H1 (cell line): ENCODE measurements around the gene IQCE. TPM values are rescaled to one million over a fixed set of nuclear protein-coding genes. Genes with fewer than 3 reads are reported as not detected.

Source experiments
- CTCF ChIA-PET: fragments of 300-600 bp; sonication (Branson Sonifier 250); formaldehyde crosslinking; loops from one replicate; lab custom pipeline; 2021; ENCODE audit not compliant: partially characterized antibody; lab: Charles Lee
- POLR2A ChIA-PET: fragments of 300-600 bp; sonication (Branson Sonifier 250); formaldehyde crosslinking; loops from one replicate; lab custom pipeline; 2021; ENCODE audit warnings: inconsistent platforms; ENCODE audit not compliant: partially characterized antibody; lab: Charles Lee
- DNase-seq, 2 experiments: peaks; one replicate each; pipeline versions ENCODE4 v3.0.0 to v3.0.0-alpha.2; 2010 to 2022; ENCODE audit warnings: low spot score in 2 of 2, low read depth in 1 of 2, mixed read lengths in 1 of 2
- FAIRE-seq: peaks from 2 replicates; lab custom pipeline; 2011; peaks lifted over from hg19 to GRCh38; lab: Jason Lieb, UNC
- H2AFZ ChIP-seq: 2 replicates; pipeline ENCODE4 v1.8.1; 2012; ENCODE audit warnings: low read length, inconsistent platforms
- H2AK5ac ChIP-seq: 2 replicates; pipeline ENCODE4 v1.6.1; 2013; ENCODE audit warnings: low read depth, low read length
- H2BK120ac ChIP-seq: replicated peaks from 2 replicates; pipeline ENCODE3; 2013; ENCODE audit warnings: low read depth, low read length, inconsistent platforms
- H2BK12ac ChIP-seq: 2 replicates; pipeline ENCODE4 v1.6.1; 2013; ENCODE audit warnings: low read depth, low read length
- H2BK15ac ChIP-seq: 2 replicates; pipeline ENCODE4 v1.6.1; 2013; ENCODE audit warnings: low read length
- H2BK20ac ChIP-seq: 2 replicates; pipeline ENCODE4 v1.6.1; 2013; ENCODE audit warnings: low read length
- H2BK5ac ChIP-seq: 2 replicates; pipeline ENCODE4 v1.6.1; 2013; ENCODE audit warnings: low read depth, low read length
- H3K14ac ChIP-seq: 2 replicates; pipeline ENCODE4 v1.6.1; 2013; ENCODE audit warnings: inconsistent platforms; ENCODE audit not compliant: insufficient read length
- H3K18ac ChIP-seq: 2 replicates; pipeline ENCODE4 v1.6.1; 2013; ENCODE audit warnings: low read length; ENCODE audit errors: extremely low read depth
- H3K23ac ChIP-seq: 2 replicates; pipeline ENCODE4 v1.6.1; 2013; ENCODE audit warnings: inconsistent platforms; ENCODE audit not compliant: insufficient read length
- H3K23me2 ChIP-seq: 2 replicates; pipeline ENCODE4 v1.6.1; 2013; ENCODE audit warnings: low read depth, low read length
- H3K27ac ChIP-seq: 2 replicates; pipeline ENCODE4 v1.6.1; 2011; ENCODE audit warnings: low read depth, low read length, inconsistent platforms
- H3K27me3 ChIP-seq, 4 experiments: replicated peaks in 1 of 4; 1 replicate in 1 of 4; 2 replicates in 3 of 4; pipeline versions ENCODE4 v1.6.1 to v1.8.1; 2011 to 2013; ENCODE audit warnings: low read length in 3 of 4, mild to moderate bottlenecking in 3 of 4, inconsistent platforms in 2 of 4, mixed read lengths in 2 of 4, moderate library complexity in 1 of 4; ENCODE audit not compliant: control insufficient read depth in 3 of 4, insufficient read depth in 3 of 4; ENCODE audit errors: extremely low read depth in 1 of 4
- H3K36me3 ChIP-seq, 4 experiments: 2 replicates each; pipeline versions ENCODE4 v1.6.1 to v1.8.1; 2011 to 2013; ENCODE audit warnings: mild to moderate bottlenecking in 4 of 4, low read length in 3 of 4, moderate library complexity in 2 of 4, control low read depth in 1 of 4, inconsistent platforms in 1 of 4; ENCODE audit not compliant: insufficient read depth in 4 of 4, control insufficient read depth in 2 of 4
- H3K4ac ChIP-seq: replicated peaks from 2 replicates; pipeline ENCODE3; 2013; ENCODE audit warnings: low read length, low read depth, mixed read lengths, inconsistent platforms; ENCODE audit not compliant: insufficient read length
- H3K4me1 ChIP-seq, 4 experiments: replicated peaks in 1 of 4; 1 replicate in 1 of 4; 2 replicates in 3 of 4; pipeline versions ENCODE4 v1.6.1 to v1.8.1; 2011 to 2013; ENCODE audit warnings: low read length in 3 of 4, inconsistent platforms in 2 of 4, mixed read lengths in 1 of 4; ENCODE audit not compliant: insufficient read depth in 4 of 4, control insufficient read depth in 3 of 4
- H3K4me2 ChIP-seq, 2 experiments: 2 replicates each; pipeline versions ENCODE4 v1.6.1 to v1.8.1; 2011 to 2013; ENCODE audit warnings: low read depth in 2 of 2, low read length in 2 of 2, control low read depth in 1 of 2, inconsistent platforms in 1 of 2, mild to moderate bottlenecking in 1 of 2; ENCODE audit not compliant: insufficient read depth in 1 of 2
- H3K4me3 ChIP-seq, 4 experiments: fragments of 200-600, 300-600 bp in 1 of 4; sonication (generic), shearing (Covaris generic), sonication (Bioruptor Twin) in 1 of 4; 2 replicates each; pipeline versions ENCODE4 v1.5.1 to v1.8.1; 2011 to 2016; ENCODE audit warnings: low read length in 4 of 4, low read depth in 3 of 4, control low read depth in 2 of 4, inconsistent platforms in 2 of 4, mild to moderate bottlenecking in 2 of 4, mixed read lengths in 1 of 4, moderate library complexity in 1 of 4; ENCODE audit not compliant: insufficient read depth in 2 of 4; ENCODE audit errors: extremely low read depth in 1 of 4
- H3K56ac ChIP-seq: replicated peaks from 2 replicates; pipeline ENCODE3; 2013; ENCODE audit warnings: low read depth, mild to moderate bottlenecking, mixed read lengths, low read length, inconsistent platforms; ENCODE audit not compliant: insufficient read length
- H3K79me1 ChIP-seq: 2 replicates; pipeline ENCODE4 v1.6.1; 2013; ENCODE audit warnings: low read depth, low read length, control low read depth
- H3K79me2 ChIP-seq, 2 experiments: 2 replicates each; pipeline versions ENCODE4 v1.6.1 to v1.8.1; 2012 to 2013; ENCODE audit warnings: low read length in 2 of 2, mild to moderate bottlenecking in 2 of 2, inconsistent platforms in 1 of 2; ENCODE audit not compliant: insufficient read depth in 2 of 2, control insufficient read depth in 1 of 2
- H3K9ac ChIP-seq, 4 experiments: replicated peaks in 1 of 4; 1 replicate in 1 of 4; 2 replicates in 3 of 4; pipeline versions ENCODE4 v1.6.1 to v1.8.1; 2011 to 2013; ENCODE audit warnings: low read depth in 3 of 4, low read length in 3 of 4, control low read depth in 2 of 4, mild to moderate bottlenecking in 2 of 4, moderate library complexity in 2 of 4, inconsistent platforms in 1 of 4; ENCODE audit errors: extremely low read depth in 1 of 4
- H3K9me3 ChIP-seq, 2 experiments: 2 replicates each; pipeline versions ENCODE4 v1.6.1 to v1.8.1; 2012 to 2013; ENCODE audit warnings: mild to moderate bottlenecking in 2 of 2, moderate library complexity in 2 of 2, control low read depth in 1 of 2, inconsistent platforms in 1 of 2, low read depth in 1 of 2, low read length in 1 of 2, mixed read lengths in 1 of 2; ENCODE audit not compliant: insufficient read depth in 2 of 2
- H4K20me1 ChIP-seq, 2 experiments: replicated peaks in 1 of 2; 2 replicates each; pipeline versions ENCODE3 to v1.8.1; 2011 to 2013; ENCODE audit warnings: inconsistent platforms in 2 of 2, low read length in 2 of 2, mild to moderate bottlenecking in 1 of 2; ENCODE audit not compliant: insufficient read depth in 2 of 2, control insufficient read depth in 1 of 2
- H4K5ac ChIP-seq: 2 replicates; pipeline ENCODE4 v1.6.1; 2013; ENCODE audit warnings: low read length, low read depth, mixed read lengths, inconsistent platforms; ENCODE audit not compliant: insufficient read length
- H4K8ac ChIP-seq: 2 replicates; pipeline ENCODE4 v1.8.0; 2013; ENCODE audit warnings: mild to moderate bottlenecking, moderate library complexity, low read length, inconsistent platforms; ENCODE audit not compliant: insufficient read depth; ENCODE audit errors: extremely low read depth
- H4K91ac ChIP-seq: replicated peaks from 2 replicates; pipeline ENCODE3; 2013; ENCODE audit warnings: low read length, mixed read lengths, inconsistent platforms; ENCODE audit not compliant: insufficient read length
- BRCA1 ChIP-seq: IDR thresholded peaks from 2 replicates; pipeline ENCODE4 v1.6.1; 2012; ENCODE audit warnings: low read depth, low read length, improper control_type of control experiment
- CTCF ChIP-seq, 3 experiments: IDR thresholded peaks; 1 replicate in 2 of 3; 2 replicates in 1 of 3; pipeline versions ENCODE4 v1.5.1 to v1.6.1; 2011; ENCODE audit warnings: low read length in 3 of 3, mild to moderate bottlenecking in 3 of 3, inconsistent platforms in 2 of 3, low read depth in 1 of 3, moderate library complexity in 1 of 3; ENCODE audit not compliant: insufficient read depth in 1 of 3; ENCODE audit errors: control extremely low read depth in 1 of 3
- KDM1A ChIP-seq: fragments of 200-600, 300-600 bp; sonication (generic); IDR thresholded peaks from 2 replicates; pipeline ENCODE4 v1.7.1; 2016; ENCODE audit warnings: mild to moderate bottlenecking, low read length, borderline replicate concordance
- MAFK ChIP-seq: IDR thresholded peaks from 2 replicates; pipeline ENCODE4 v1.6.1; 2012; ENCODE audit warnings: low read depth, mild to moderate bottlenecking, improper control_type of control experiment, low read length
- NRF1 ChIP-seq: IDR thresholded peaks from 2 replicates; pipeline ENCODE4 v1.6.1; 2011; ENCODE audit warnings: mild to moderate bottlenecking, low read depth, low read length, improper control_type of control experiment
- POLR2AphosphoS5 ChIP-seq: IDR thresholded peaks from 2 replicates; pipeline ENCODE4 v1.6.1; 2011; ENCODE audit warnings: low read depth, low read length
- RNF2 ChIP-seq: fragments of 200-900, 300-1000 bp; sonication (generic); IDR thresholded peaks from 2 replicates; pipeline ENCODE4 v1.7.1; 2016; ENCODE audit warnings: borderline replicate concordance, low read depth, mild to moderate bottlenecking, antibody characterized with exemption, low read length; ENCODE audit not compliant: poor library complexity, severe bottlenecking; ENCODE audit errors: missing control alignments
- RXRA ChIP-seq: IDR thresholded peaks from 2 replicates; pipeline ENCODE4 v1.6.1; 2011; ENCODE audit warnings: low read depth, mild to moderate bottlenecking, low read length, moderate library complexity; ENCODE audit not compliant: insufficient read depth
- YY1 ChIP-seq: IDR thresholded peaks from 2 replicates; pipeline ENCODE4 v1.6.1; 2011; ENCODE audit warnings: low read depth, mild to moderate bottlenecking, low read length
- WGBS, 2 experiments: shearing (Covaris generic) in 1 of 2; methylation state at CpG; one replicate each; pipeline versions ENCODE4 v1.1.6 to v1.1.7; 2013 to 2015; ENCODE audit warnings: low lambda C conversion rate in 2 of 2, mixed read lengths in 2 of 2, inconsistent platforms in 1 of 2, low coverage in 1 of 2, missing lambda C conversion rate in 1 of 2; ENCODE audit not compliant: insufficient replicate concordance in 2 of 2, insufficient coverage in 1 of 2, insufficient read length in 1 of 2; ENCODE audit errors: extremely low coverage in 1 of 2, missing lambda C conversion rate in 1 of 2; 5-methylcytosine and 5-hydroxymethylcytosine counted together
- polyA plus RNA-seq, 7 experiments: library from polyadenylated mRNA; depleted of rRNA in 3 of 7; stranded (reverse) in 5 of 7; unstranded in 2 of 7; fragments of >200 nt in 5 of 7; fragments of 200-250 nt in 2 of 7; gene quantifications; 1 replicate in 5 of 7; 2 replicates in 1 of 7; 4 replicates in 1 of 7; pipeline versions ENCODE4 v1.2.1 to v1.2.3, GENCODE V29; 2011 to 2013; ENCODE audit warnings: missing spikeins in 2 of 7, mixed read lengths in 2 of 7
- total RNA-seq: library from RNA; stranded (reverse); fragmentation: NEBNext Ultra II Directional; extraction: Animal tissue kit (Norgen Biotek cat#: 25700); gene quantifications from 2 replicates; pipeline ENCODE4 v1.2.1, GENCODE V29; 2021

Gene IQCE
- total and polyA plus RNA-seq, 2 of the 8 experiments (the other 6 are each of a cell fraction or from before 2014, with no cell fraction given): 2.2 to 4.9 TPM

- Histone ChIP-seq H3K4me1 (peaks cover 3 to 68% (median 58%) of the 10 kb centered on the region in 4 experiments), H3K18ac (no peak overlapping the region; the same call in 1 of the 2 replicates), H3K79me1 (no peaks in the 10 kb centered on the region; the same call in 1 of the 2 replicates), H4K20me1 (peaks cover 14 to 26% of the 10 kb centered on the region in 2 experiments), H3K4ac (no peak overlapping the region), H2BK20ac (no peak overlapping the region), H4K91ac (no peak overlapping the region), H2BK15ac (no peak overlapping the region), H2BK120ac (no peak overlapping the region), H3K14ac (no peak overlapping the region), H3K36me3 (peaks cover 0 to 8% (median 3%) of the 10 kb centered on the region in 4 experiments; a peak in 4 of 8 replicates), H4K5ac (no peak overlapping the region), H2AFZ (no peak overlapping the region), H3K4me2 (peak overlapping the region; percentile 85 to 88), H3K23me2 (peaks cover 21% of the 10 kb centered on the region), H3K9me3 (no peaks in the 10 kb centered on the region), H3K4me3 (peak overlapping the region; percentile 56 to 73 (median 65)), H4K8ac (no peak overlapping the region), H2BK12ac (no peak overlapping the region), H2BK5ac (no peak overlapping the region), H3K23ac (no peak overlapping the region), H3K56ac (no peak overlapping the region), H2AK5ac (no peak overlapping the region), H3K27ac (no peak overlapping the region), H3K9ac (peak overlapping the region in 1 of 4 experiments; percentile 16; a peak in 1 of 7 replicates), H3K79me2 (peaks cover 0 to 20% of the 10 kb centered on the region in 2 experiments; a peak in 3 of 4 replicates), H3K27me3 (peaks cover 0 to 22% (median 12%) of the 10 kb centered on the region in 4 experiments; a peak in 6 of 7 replicates)
- DNase-seq (no peak), FAIRE-seq (no peak)
- ChIA-PET POLR2A (interaction anchor here (0.6 to 1.4 kb wide), 5 partner anchors 20 to 127 kb away, joined by 3 to 5 read pairs (median 4); no protein-coding TSS in a partner anchor), CTCF (interaction anchor here (0.9 to 1.2 kb wide), 2 partner anchors 37 to 42 kb away, joined by 3 to 4 read pairs; no protein-coding TSS in a partner anchor)
- WGBS, 2 experiments: 47% methylated on average over 6 of the region's 12 CpGs; no CpG with 5 or more reads in 1 of the 2 experiments
- TF ChIP-seq CTCF (IDR thresholded peaks at IDR 0.05; ENCODE audit: control extremely low read depth in 1 of 3, insufficient read depth in 1 of 3, low read depth in 1 of 3, low read length in 3 of 3) (no peak), KDM1A (no peak), BRCA1 (no peak), YY1 (no peak), MAFK (no peak), RNF2 (no peak), RXRA (no peak), NRF1 (no peak), POLR2AphosphoS5 (no peak)
Observed at GRCh38 chr7:2520761-2521290, 38.0 kb upstream of the IQCE start.
